ENCODE data around the gene PDIA4. TPM values are rescaled to one million over a fixed set of nuclear protein-coding genes. Genes with fewer than 3 reads are reported as not detected.
"Not testable (repeated sequence)": the region's sequence is repeated elsewhere in the genome, so short reads cannot be mapped to it uniquely, and the experiment has no call there.

Gene PDIA4
- total RNA-seq, 2 donors from 2014 or later, result 63.1 to 84.8 TPM

DNA sequence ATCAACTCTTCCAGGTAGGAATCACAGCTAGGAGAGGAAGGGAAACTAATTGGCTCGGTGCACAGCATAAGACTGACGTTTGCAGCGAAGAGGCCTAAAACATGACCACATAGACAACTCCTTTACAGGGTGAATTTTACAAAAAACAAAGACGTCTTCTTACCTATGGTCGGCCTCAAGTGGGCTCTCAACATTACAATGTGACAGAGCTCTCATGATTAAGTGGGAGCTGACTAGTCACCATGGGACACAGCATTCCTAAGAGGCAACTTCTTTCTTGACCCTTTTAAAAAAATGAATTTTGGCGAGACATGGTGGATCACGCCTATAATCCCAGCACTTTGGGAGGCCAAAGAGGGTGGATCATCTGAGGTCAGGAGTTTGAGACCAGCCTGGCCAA is 4.6 kb downstream of the PDIA4 start:
- no peak overlapping the region for H3K4me3 Mint-ChIP-seq

DNA sequence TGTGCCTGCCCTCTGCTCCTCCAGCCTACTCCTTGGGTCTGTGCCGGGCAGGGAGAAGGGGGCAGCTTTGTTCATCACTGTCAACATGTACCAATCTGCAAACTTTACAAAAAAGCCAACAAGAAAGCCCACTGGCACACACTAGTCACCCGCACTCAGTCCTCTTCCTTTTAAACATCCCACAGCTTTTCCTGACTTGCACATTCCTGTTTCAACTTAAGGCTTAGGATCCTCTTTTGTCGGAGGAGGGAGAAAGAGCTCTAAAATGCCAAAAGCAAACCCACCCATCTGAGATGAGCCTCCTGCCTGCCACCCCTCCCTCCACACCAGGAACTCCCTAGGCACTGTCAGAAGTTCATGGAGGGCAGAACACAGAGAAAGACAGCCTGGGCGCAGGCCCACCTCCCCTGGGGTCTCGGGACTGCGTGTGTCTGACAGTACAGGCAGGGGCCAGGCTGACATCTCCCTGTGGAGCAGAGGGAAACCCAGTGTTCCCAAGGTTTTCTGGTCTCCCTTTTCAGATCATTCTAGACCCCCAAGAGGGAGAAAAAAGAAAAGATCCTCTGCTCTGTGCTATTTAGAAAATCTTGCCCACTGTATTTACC is 5.4 kb downstream of the PDIA4 start:
- Mint-ChIP-seq H3K4me3 (no peak overlapping the region), H3K27me3 (ENCODE audit: low read depth) (no peaks in the 10 kb centered on the region), H3K9me3 (no peaks in the 10 kb centered on the region), H3K4me1 (ENCODE audit: low read depth) (peaks cover 53% of the 10 kb centered on the region), H3K36me3 (ENCODE audit: insufficient read depth in 2 of 2) (peaks cover 4 to 21% of the 10 kb centered on the region in 2 donors), H3K27ac (peak overlapping the region; percentile 84)
- ATAC-seq (replicated peaks in 1 of 2) (no peak), DNase-seq (no peak)

More for the DNA sequence above, 4.6 kb downstream of the PDIA4 start:
- ATAC-seq (replicated peaks in 1 of 2) (no peak), DNase-seq (no peak)
- Mint-ChIP-seq H3K4me1 (ENCODE audit: low read depth) (peaks cover 53% of the 10 kb centered on the region), H3K9me3 (no peaks in the 10 kb centered on the region), H3K27ac (peak overlapping the region; percentile 84), H3K36me3 (ENCODE audit: insufficient read depth in 2 of 2) (peaks cover 4 to 21% of the 10 kb centered on the region in 2 donors), H3K27me3 (ENCODE audit: low read depth) (no peaks in the 10 kb centered on the region)

DNA sequence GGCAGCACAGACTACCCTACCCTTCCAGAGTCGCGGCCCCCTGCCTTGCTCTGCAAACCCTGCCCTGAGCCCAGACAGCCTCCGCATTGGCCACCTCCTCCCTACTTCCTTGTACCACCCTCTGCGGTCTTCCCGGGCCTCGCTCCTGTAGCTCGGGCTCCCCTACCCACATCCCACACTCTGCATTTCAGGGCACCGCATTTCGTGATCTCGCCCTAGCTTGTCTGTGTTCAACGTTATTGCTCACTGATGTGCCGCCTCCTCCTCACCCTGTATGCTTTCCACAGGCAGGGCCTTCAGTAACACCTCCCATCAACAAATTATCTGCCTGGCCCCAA is 6.6 kb downstream of the PDIA4 start:
- H3K27ac Mint-ChIP-seq, result peak overlapping the region; percentile 4
- peaks cover 6 to 23% of the 10 kb centered on the region in 2 donors for H3K36me3 Mint-ChIP-seq (ENCODE audit: insufficient read depth in 2 of 2)
- H3K27me3 Mint-ChIP-seq (ENCODE audit: low read depth), result no peaks in the 10 kb centered on the region
- no peak overlapping the region for H3K4me3 Mint-ChIP-seq
- peaks cover 44% of the 10 kb centered on the region for H3K4me1 Mint-ChIP-seq (ENCODE audit: low read depth)
- DNase-seq (no peak), ATAC-seq (replicated peaks in 1 of 2) (peak in 1 of 2 donors; percentile 36)
- no peaks in the 10 kb centered on the region for H3K9me3 Mint-ChIP-seq

GRCh38 chr7:149020483-149020882 is 7.8 kb downstream of the PDIA4 start:
- H3K4me1 Mint-ChIP-seq (ENCODE audit: low read depth), result peaks cover 32% of the 10 kb centered on the region
- DNase-seq, result no peak
- no peaks in the 10 kb centered on the region for H3K27me3 Mint-ChIP-seq (ENCODE audit: low read depth)
- no peak overlapping the region for H3K27ac Mint-ChIP-seq
- peaks cover 6 to 24% of the 10 kb centered on the region in 2 donors for H3K36me3 Mint-ChIP-seq (ENCODE audit: insufficient read depth in 2 of 2)
- ATAC-seq (replicated peaks in 1 of 2), result no peak
- no peak overlapping the region for H3K4me3 Mint-ChIP-seq
- no peaks in the 10 kb centered on the region for H3K9me3 Mint-ChIP-seq

DNA sequence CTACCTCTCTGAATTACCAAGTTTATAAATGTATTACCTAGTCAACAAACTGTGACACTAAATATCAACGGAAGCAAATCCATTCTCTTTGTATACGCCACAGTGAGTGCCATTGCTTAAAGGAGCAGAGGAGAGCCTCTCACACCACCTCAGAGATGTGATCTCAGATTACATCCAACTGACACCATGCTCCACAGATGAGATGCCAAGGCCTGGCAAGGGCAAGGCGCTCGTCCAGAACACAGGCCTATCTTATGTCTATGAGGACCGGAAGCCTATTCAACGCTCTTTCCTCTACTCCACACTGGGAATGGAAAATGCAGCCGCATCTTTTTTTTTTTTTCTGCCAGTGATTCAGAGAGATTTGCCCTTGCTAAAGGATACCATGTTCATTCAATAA is 11.4 kb downstream of the PDIA4 start:
- Mint-ChIP-seq H3K4me1 (ENCODE audit: low read depth) (peaks cover 3% of the 10 kb centered on the region), H3K36me3 (ENCODE audit: insufficient read depth in 2 of 2) (peaks cover 10 to 26% of the 10 kb centered on the region in 2 donors), H3K9me3 (no peaks in the 10 kb centered on the region), H3K27ac (no peak overlapping the region), H3K4me3 (no peak overlapping the region), H3K27me3 (ENCODE audit: low read depth) (no peaks in the 10 kb centered on the region)
- no peak for ATAC-seq (replicated peaks in 1 of 2)
- no peak for DNase-seq

DNA sequence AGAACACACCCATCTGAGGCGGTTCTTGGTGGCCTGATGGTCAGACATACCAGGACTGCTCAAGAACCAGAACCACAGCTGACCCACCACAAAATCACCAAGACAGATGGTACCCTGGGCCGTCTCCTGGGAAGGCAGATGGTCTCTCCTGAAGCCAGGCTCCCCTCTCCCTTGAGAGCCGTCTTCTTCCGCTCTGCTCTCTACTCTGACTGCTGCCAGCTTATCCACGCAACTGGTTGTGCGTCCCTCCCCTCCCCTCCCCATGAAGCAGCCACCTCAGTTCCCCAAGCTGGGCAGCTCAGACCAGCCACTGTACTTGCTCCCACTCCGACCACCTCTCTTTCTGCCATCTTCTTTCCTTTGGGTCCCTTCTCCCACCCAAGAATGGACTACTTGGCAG is 14.0 kb downstream of the PDIA4 start:
- Mint-ChIP-seq H3K27ac (no peak overlapping the region), H3K9me3 (no peaks in the 10 kb centered on the region), H3K27me3 (ENCODE audit: low read depth) (no peaks in the 10 kb centered on the region), H3K36me3 (ENCODE audit: insufficient read depth in 2 of 2) (peaks cover 6 to 20% of the 10 kb centered on the region in 2 donors), H3K4me1 (ENCODE audit: low read depth) (no peaks in the 10 kb centered on the region), H3K4me3 (no peak overlapping the region)
- DNase-seq (no peak), ATAC-seq (replicated peaks in 1 of 2) (no peak)

DNA sequence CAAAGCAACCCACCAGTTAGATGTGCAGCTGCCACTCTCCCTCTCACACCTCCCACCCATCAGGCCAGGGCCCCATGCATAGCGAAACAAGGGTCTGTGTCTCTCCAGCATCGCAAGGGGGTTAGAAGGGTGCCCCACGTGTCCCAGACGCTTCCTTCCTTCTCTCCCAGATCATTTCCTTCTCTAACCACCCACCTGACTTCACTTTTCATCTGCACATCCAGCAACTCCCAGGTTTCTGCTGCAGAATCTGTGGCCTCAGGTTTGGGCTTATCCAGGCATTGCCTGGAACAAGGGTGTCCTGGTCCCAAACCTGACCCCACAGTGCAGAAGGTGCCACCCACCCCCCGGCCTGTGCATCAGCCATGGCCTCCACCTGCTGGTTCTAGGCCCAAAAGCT is 14.4 kb downstream of the PDIA4 start:
- Mint-ChIP-seq H3K27ac (no peak overlapping the region), H3K9me3 (no peaks in the 10 kb centered on the region), H3K27me3 (ENCODE audit: low read depth) (no peaks in the 10 kb centered on the region), H3K4me3 (no peak overlapping the region), H3K4me1 (ENCODE audit: low read depth) (no peaks in the 10 kb centered on the region), H3K36me3 (ENCODE audit: insufficient read depth in 2 of 2) (peaks cover 6 to 20% of the 10 kb centered on the region in 2 donors)
- ATAC-seq (replicated peaks in 1 of 2), result no peak
- DNase-seq, result no peak

DNA sequence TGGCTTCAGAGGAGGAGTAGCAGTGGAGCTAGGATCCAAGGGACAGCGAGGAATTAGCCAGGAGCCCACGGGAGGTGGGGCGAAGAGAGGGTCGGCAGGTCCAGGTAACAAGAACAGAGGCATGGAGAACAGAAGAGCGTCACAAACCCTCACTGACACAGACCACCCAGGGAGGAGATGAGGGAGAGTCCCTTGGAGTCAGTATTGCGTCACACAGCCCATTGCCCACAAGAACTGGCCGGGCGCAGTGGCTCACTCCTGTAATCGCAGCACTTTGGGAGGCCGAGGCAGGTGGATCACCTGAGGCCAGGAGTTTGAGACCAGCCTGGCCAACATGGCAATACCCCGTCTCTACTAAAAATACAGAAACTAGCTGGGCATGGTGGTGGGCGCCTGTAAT is 15.6 kb downstream of the PDIA4 start:
- not testable (repeated sequence) for H3K27me3 Mint-ChIP-seq (ENCODE audit: low read depth); H3K9me3 Mint-ChIP-seq; H3K4me1 Mint-ChIP-seq (ENCODE audit: low read depth); H3K27ac Mint-ChIP-seq; DNase-seq; ATAC-seq (replicated peaks in 1 of 2); H3K4me3 Mint-ChIP-seq
- H3K36me3 Mint-ChIP-seq (ENCODE audit: insufficient read depth in 2 of 2), result peaks cover 6 to 18% of the 10 kb centered on the region in 2 donors

- Mint-ChIP-seq H3K4me1 (ENCODE audit: low read depth) (peaks cover 2% of the 10 kb centered on the region), H3K36me3 (ENCODE audit: insufficient read depth in 2 of 2) (peaks cover 4 to 14% of the 10 kb centered on the region in 2 donors), H3K27ac (peak overlapping the region; percentile 42), H3K9me3 (no peaks in the 10 kb centered on the region), H3K27me3 (ENCODE audit: low read depth) (no peaks in the 10 kb centered on the region), H3K4me3 (no peak overlapping the region)
- ATAC-seq (replicated peaks in 1 of 2) (no peak), DNase-seq (no peak)
Observed at GRCh38 chr7:149011491-149011890, 16.8 kb downstream of the PDIA4 start.

DNA sequence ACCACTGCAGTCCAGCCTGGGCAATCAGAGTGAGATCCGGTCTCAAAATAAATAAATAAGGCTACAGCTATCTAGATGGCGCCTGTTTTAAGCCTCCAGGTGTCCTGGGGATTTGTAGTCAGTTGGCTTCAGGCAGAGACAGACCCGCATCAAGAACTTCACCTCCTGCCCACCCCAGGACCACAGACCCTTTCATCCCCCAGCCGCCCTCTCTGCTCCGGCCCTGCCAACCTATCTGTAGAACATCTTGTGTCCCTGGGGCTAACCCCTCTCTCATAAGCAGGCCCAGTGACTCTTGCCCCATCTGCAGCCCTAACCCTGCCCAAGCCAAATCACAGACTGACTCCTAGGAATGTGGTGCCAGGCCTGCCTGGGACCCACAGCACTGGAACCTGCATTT is 17.9 kb downstream of the PDIA4 start:
- ATAC-seq (replicated peaks in 1 of 2) (no peak), DNase-seq (no peak)
- H3K4me3 Mint-ChIP-seq, result no peak overlapping the region
- H3K9me3 Mint-ChIP-seq, result no peaks in the 10 kb centered on the region
- H3K4me1 Mint-ChIP-seq (ENCODE audit: low read depth), result peaks cover 8% of the 10 kb centered on the region
- H3K27ac Mint-ChIP-seq, result no peak overlapping the region
- H3K36me3 Mint-ChIP-seq (ENCODE audit: insufficient read depth in 2 of 2), result peaks cover 4 to 14% of the 10 kb centered on the region in 2 donors
- H3K27me3 Mint-ChIP-seq (ENCODE audit: low read depth), result no peaks in the 10 kb centered on the region

DNA sequence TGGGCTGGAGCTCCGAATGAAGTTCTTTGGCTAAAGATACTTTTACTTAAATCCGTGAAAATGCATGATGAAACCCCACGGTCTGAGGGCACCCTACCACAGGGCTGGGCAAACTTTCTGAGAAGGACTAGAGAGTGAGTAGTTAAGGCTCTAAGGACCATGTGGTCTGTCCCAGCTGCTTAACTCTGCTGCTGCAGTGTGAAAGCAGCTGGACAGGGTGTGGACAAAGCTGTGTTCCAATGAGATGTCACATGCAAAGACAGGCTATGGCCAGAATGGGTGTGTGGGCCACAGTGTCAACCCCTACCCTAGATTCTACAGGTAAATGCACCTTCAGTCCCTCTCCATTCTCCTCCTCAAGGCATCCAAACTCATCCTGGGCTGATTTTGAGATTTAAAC is 18.8 kb downstream of the PDIA4 start:
- Mint-ChIP-seq H3K36me3 (ENCODE audit: insufficient read depth in 2 of 2) (peaks cover 1 to 12% of the 10 kb centered on the region in 2 donors), H3K27ac (no peak overlapping the region), H3K9me3 (no peaks in the 10 kb centered on the region), H3K27me3 (ENCODE audit: low read depth) (no peaks in the 10 kb centered on the region), H3K4me1 (ENCODE audit: low read depth) (peaks cover 8% of the 10 kb centered on the region), H3K4me3 (no peak overlapping the region)
- DNase-seq (no peak), ATAC-seq (replicated peaks in 1 of 2) (no peak)

GRCh38 chr7:149007611-149008010 is 20.7 kb downstream of the PDIA4 start:
- no peak overlapping the region for H3K4me3 Mint-ChIP-seq
- peaks cover 8% of the 10 kb centered on the region for H3K4me1 Mint-ChIP-seq (ENCODE audit: low read depth)
- peaks cover 0 to 15% of the 10 kb centered on the region in 2 donors for H3K36me3 Mint-ChIP-seq (ENCODE audit: insufficient read depth in 2 of 2)
- no peak for ATAC-seq (replicated peaks in 1 of 2)
- DNase-seq, result no peak
- H3K27me3 Mint-ChIP-seq (ENCODE audit: low read depth), result no peaks in the 10 kb centered on the region
- no peaks in the 10 kb centered on the region for H3K9me3 Mint-ChIP-seq
- no peak overlapping the region for H3K27ac Mint-ChIP-seq

- Mint-ChIP-seq H3K27me3 (ENCODE audit: low read depth) (no peaks in the 10 kb centered on the region), H3K9me3 (no peaks in the 10 kb centered on the region), H3K27ac (no peak overlapping the region), H3K36me3 (ENCODE audit: insufficient read depth in 2 of 2) (peaks cover 0 to 12% of the 10 kb centered on the region in 2 donors), H3K4me1 (ENCODE audit: low read depth) (peaks cover 8% of the 10 kb centered on the region), H3K4me3 (no peak overlapping the region)
- ATAC-seq (replicated peaks in 1 of 2) (no peak), DNase-seq (no peak)
Observed at GRCh38 chr7:149007146-149007545, 21.2 kb downstream of the PDIA4 start.

DNA sequence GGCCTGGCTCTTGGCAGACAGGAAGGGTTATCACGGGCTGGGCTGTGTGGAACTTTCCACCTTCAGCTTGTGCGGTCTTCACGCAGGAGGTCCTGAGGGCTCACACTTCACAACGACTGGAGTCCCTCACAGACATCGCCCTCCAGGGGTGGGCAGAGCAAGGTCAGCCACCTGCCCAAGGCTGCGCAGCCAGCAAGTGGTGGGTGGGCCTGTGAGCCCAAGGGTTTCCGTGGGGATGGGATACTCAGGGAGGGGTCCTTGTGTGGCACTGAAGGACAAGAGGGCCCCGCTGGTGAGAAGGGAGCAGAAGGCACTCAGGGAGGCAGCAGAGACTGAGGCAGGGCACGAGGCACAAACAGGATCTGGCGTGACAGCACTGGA is 22.0 kb downstream of the PDIA4 start:
- no peak for DNase-seq
- Mint-ChIP-seq H3K4me1 (ENCODE audit: low read depth) (peaks cover 8% of the 10 kb centered on the region), H3K9me3 (no peaks in the 10 kb centered on the region), H3K27ac (no peak overlapping the region), H3K4me3 (no peak overlapping the region), H3K27me3 (ENCODE audit: low read depth) (no peaks in the 10 kb centered on the region), H3K36me3 (ENCODE audit: insufficient read depth in 2 of 2) (peaks cover 0 to 12% of the 10 kb centered on the region in 2 donors)
- ATAC-seq (replicated peaks in 1 of 2), result peak in 1 of 2 donors; percentile 8
